Keratinocyte (primary cell): ENCODE data around the gene UGT2B7.

Experiments used
- CTCF ChIP-seq, 3 experiments: IDR thresholded peaks in 1 of 3; conservative IDR thresholded peaks in 1 of 3; optimal IDR thresholded peaks in 1 of 3; 2 replicates in 2 of 3; 3 replicates in 1 of 3; pipeline versions ENCODE3 to v1.5.1; 2011; ENCODE audit warnings: low read length in 3 of 3, mild to moderate bottlenecking in 3 of 3, moderate library complexity in 2 of 3, control low read depth in 1 of 3, inconsistent platforms in 1 of 3; ENCODE audit not compliant: insufficient read depth in 2 of 3; ENCODE audit errors: extremely low read depth in 1 of 3
- EZH2 ChIP-seq: IDR thresholded peaks from one replicate; pipeline ENCODE4 v1.6.1; 2012; ENCODE audit warnings: inconsistent platforms, mild to moderate bottlenecking, low read length, moderate library complexity

DNA sequence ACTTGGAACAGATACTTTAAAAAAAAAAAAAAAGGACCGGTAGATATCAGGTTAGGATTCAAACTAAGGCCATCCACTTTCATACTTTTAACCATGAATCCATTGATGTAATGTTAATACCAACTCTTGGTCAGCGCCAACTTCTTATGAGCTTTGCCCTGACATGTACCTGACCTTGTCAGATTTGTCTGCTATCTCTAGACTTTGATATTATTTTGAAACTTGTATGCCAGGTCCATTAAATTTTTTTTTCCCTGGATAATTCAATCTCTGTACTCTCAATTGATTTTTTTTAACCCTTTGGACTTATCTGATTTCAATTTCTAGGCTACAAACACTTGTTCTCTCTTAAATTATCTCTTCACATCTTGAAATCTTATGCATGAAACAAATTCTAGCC, 27.2 kb upstream of the UGT2B7 start:
- TF ChIP-seq EZH2 (no peak), CTCF (optimal IDR thresholded peaks at IDR 0.05 in 1 of 3, IDR thresholded peaks at IDR 0.05 in 1 of 3, conservative IDR thresholded peaks at IDR 0.05 in 1 of 3; ENCODE audit: extremely low read depth in 1 of 3, insufficient read depth in 2 of 3, low read length in 3 of 3) (no peak)
